Activated naive CD4-positive, alpha-beta T cell treated with anti-CD3 and anti-CD28 coated beads, Interleukin-2, amount 50 U/mL, for 16 hours (primary cell): ENCODE data around the gene APOBEC3F.
"Not testable (repeated sequence)": the region's sequence is repeated elsewhere in the genome, so short reads cannot be mapped to it uniquely, and the experiment has no call there.

Experiments
- DNase-seq: peaks from one replicate; pipeline ENCODE4 v3.0.0-alpha.2; 2020

Gene APOBEC3F

GRCh38 chr22:39040538-39041296 is at the start of gene APOBEC3F:
APOBEC3F (plus strand) TSS chr22:39040864; CDS start chr22:39040961, 97 bp downstream.
- peak; percentile 67 for DNase-seq

DNA sequence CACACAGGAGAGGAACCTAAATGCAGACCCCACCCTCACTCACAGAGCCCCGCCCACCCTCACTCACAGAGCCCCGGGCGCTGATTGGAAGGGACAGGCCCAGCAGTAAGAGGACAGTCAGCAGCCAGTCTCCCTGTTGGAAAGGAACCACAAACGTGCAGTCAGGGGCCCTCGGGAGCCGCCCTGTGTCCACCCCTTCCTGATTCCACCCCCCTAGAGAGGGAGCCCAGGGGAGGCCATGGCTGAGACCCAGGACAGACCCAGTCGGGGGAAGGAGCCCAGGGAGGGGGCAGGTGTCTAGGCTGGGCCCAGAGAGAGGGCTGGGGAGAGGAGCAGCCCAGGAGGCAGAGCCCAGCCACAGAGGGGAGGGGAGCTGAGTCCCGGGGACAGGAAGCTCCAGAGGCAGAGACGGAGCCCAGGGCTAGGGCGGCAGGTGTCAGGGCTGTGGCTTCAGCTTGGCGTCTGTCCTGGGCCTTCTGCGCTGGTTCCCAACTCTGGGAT is 47.7 kb upstream of the APOBEC3F start:
- DNase-seq, result not testable (repeated sequence)

DNA sequence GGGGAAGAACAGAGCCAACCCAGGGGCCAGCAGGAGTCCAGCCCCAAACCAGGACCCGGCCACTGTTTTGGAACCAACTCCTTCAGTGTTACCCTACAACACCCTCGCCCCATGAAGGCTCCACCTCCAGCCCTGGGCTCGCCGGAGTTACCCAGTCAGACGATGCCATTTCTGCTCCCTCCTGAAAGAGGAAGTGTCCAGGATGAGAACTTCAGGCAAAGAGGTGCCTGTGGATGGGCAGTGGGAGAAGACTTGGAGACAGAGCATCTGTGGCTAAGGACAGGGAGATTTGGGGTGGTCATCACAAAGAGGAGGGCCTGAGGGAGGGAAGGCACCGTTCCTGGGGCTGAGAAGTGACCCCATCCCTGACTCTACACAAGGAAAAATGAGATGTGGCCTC is 44.6 kb upstream of the APOBEC3F start:
- no peak for DNase-seq

DNA sequence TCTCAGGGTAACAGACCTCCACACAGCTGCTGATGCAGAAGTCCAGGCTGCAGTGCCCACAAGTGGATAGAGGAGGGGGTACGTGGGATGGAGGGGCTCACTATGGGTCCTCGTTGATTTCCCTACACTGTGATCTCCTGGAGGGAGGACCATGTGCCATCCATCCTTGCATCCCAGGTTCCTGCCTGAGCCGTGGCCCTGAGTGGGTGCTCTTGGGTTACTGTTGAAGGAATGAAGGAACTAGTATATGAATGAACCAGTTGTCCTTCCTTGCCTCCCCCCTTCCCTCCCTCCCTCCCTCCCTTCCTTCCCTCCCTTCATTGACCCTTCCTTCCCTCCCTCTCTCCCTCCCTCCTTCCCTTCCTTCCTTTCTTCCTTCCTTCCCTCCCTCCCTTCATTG is 43.1 kb upstream of the APOBEC3F start:
- no peak for DNase-seq

GRCh38 chr22:39003165-39003638 is 37.5 kb upstream of the APOBEC3F start:
- DNase-seq, result peak; percentile 69

DNA sequence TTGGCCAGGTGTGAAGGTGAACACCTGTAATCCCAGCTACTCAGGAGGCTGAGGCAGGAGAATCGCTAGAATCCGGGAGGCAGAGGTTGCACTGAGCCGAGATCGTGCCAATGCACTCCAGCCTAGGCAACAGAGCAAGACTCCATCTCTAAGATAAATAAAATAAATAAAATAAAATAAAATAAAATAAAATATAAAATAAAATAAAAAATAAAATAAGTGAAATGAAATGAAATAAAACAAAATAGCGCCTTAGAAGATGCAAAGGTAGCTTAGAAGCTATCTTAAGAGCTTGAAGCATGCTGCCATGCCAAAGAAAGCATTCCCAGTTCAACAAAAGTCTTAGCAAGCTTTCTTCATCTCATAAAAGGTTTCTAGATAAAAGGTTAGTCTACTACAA is 33.5 kb upstream of the APOBEC3F start:
- DNase-seq, result no peak

DNA sequence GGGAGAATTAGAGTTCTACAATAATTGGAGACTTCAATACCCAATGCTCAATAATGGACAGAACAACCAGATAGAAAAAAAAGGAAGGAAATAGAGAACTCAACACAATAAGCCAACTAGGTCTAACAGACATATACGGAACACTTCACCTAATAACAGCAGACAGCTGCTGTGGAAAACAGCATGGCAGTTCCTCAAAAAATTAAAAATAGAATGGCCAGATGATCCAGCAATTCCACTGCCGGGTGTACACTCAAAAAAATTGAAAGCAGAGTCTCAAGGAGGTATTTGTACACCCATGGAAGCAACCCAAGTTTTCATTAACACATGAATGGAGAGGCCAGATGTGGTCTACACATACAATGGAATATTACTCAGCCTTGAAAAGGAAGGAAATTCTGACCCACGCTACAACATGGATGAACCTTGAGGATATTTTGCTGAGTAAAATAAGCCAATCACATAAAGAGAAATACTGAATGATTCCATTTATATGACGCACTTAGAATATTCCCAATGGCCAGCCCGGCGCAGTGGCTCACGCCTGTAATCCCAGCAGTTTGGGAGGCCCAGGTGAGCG is 32.3 kb upstream of the APOBEC3F start:
- DNase-seq, result not testable (repeated sequence)

DNA sequence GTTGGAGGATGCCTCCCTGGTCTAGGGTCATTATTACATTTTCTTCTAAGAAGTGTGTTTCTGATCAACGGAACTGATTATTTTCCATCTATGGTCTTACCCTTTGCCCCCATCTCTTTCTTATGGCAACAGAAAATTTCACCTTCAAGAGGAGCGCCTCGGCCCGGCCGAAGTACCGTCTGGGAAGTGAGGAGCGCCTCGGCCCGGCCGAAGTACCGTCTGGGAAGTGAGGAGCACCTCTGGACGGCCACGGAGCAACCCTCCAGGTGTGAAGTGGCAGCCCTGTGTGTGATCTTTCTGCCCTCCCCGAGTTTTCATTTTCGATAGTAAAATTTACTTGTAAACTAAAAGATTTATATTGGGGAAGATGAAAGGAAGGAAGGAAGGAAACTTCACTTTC is 29.7 kb upstream of the APOBEC3F start:
- DNase-seq, result no peak

DNA sequence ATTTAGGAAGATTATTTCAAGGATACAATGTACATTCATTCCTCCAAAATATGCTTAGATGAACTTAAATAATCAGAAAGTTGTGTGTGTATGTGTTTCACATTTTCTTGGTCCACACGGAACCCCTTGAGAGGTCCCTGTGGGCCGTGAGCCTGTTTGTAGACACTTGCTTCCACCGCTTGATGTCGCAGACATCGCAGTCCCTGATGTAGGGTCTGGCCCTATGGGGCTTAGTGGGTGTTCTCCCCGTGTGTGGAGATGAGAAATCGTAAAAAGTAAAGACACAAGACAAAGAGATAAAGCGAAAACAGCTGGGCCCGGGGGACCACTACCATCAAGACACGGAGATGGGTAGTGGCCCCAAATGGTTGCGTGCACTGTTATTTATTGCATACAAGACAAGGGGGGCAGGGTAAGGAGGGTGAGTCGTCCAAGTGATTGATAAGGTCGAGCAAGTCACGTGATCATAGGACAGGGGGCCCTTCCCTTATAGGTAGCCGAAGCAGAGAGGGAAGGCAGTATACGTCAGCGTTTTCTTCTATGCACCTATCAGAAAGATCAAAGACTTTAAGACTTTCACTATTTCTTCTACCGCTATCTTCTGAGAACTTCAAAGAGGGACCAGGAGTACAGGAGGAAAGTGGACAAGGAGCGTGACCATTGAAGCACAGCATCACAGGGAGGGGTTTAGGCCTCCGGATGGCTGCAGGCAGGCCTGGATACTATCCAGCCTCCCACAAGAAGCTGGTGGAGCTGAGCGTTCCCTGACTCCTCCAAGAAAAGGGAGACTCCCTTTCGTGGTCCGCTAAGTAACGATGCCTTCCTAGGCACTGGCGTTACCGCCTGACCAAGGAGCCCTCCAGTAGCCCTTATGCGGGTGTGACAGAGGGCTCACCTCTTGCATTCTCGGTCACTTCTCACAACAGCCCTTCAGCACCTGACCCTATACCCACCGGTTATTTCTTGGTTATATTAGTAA is 27.8 kb upstream of the APOBEC3F start:
- no peak for DNase-seq

- not testable (repeated sequence) for DNase-seq
Measured at GRCh38 chr22:39013561-39013941, 27.1 kb upstream of the APOBEC3F start.

GRCh38 chr22:39013942-39014722 is 26.5 kb upstream of the APOBEC3F start, which contains the start of gene APOBEC3C:
APOBEC3C (plus strand) TSS chr22:39014257; CDS start chr22:39014363, 106 bp downstream.
- DNase-seq, result peak; percentile 69

DNA sequence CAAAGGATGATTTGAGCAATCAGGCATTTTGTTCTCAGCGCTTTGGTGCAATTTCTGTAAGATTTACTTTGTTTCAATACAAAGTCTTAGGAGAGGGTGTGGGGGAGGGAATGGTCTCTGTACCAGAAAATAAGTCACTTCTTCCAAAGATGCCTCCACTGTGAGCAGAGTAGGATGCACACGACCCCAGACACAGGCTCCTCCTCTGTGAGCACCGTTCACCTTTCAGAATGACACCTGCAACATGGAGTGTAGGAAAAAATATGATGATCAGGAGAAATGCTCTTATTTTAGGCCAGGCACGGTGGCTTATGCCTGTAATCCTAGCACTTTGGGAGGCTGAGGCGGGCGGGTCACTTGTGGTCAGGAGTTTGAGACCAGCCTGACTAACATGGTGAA is 25.9 kb upstream of the APOBEC3F start:
- DNase-seq, result not testable (repeated sequence)

GRCh38 chr22:39016592-39016991 is 24.1 kb upstream of the APOBEC3F start:
- no peak for DNase-seq

DNA sequence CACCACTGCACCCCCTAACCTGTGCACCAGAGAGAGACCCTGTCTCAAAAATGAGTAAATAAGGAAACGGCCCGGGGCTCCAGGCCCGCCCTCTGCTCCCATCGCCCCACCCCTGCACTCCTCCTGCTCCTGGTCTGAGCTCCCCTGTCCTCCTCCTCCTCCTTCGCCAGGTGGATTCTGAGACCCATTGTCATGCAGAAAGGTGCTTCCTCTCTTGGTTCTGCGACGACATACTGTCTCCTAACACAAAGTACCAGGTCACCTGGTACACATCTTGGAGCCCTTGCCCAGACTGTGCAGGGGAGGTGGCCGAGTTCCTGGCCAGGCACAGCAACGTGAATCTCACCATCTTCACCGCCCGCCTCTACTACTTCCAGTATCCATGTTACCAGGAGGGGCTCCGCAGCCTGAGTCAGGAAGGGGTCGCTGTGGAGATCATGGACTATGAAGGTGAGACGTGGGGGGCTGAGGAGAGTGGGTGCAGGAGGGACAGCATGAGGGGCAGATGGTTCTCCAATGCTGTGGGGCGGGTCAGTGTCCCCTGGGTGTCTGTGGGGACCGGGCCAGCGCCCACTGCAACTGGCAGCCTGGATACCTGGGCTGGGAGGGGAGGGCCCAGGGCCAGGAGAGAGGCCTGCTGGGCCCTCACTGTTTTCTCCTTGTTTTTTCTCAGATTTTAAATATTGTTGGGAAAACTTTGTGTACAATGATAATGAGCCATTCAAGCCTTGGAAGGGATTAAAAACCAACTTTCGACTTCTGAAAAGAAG is 22.9 kb upstream of the APOBEC3F start:
- DNase-seq, result no peak

- not testable (repeated sequence) for DNase-seq
Measured at GRCh38 chr22:39020021-39020651, 20.5 kb upstream of the APOBEC3F start.

- no peak for DNase-seq
Measured at GRCh38 chr22:39021552-39022250, 19.0 kb upstream of the APOBEC3F start.

DNA sequence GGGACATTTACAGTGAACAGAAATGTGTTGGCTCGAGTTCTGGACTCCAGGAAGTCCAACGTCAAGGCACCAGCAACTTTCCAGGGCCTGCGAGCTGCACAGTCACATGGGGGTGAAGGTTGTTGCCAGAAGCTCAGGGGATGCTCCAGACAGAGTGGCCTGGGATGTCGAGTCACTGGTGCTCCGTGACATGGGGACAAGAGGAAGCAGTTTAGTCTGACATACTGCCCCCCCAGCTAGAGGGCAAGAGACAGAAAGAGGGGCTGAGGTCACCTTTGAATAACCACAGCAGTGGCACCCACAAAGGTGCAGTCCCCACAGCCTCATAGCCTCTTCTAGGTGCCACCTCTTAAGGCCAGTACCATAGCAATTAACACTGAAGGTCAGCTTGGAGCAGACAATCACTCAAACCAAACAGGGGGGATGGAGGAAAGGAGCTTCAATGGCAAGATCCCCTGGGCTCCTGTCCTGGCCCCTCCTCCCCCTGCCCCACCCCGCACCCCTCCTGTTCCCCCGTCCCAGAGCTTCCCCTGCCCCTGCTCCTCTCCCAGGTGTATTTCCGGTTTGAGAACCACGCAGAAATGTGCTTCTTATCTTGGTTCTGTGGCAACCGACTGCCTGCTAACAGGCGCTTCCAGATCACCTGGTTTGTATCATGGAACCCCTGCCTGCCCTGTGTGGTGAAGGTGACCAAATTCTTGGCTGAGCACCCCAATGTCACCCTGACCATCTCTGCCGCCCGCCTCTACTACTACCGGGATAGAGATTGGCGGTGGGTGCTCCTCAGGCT is 15.9 kb upstream of the APOBEC3F start:
- DNase-seq, result no peak

- no peak for DNase-seq
Measured at GRCh38 chr22:39026509-39027150, 14.0 kb upstream of the APOBEC3F start.

- no peak for DNase-seq
Measured at GRCh38 chr22:39027717-39028116, 12.9 kb upstream of the APOBEC3F start.
